GM12878 (cell line): Measurements from ENCODE around the gene TEPSIN. TPM values are rescaled to one million over a fixed set of nuclear protein-coding genes. Genes with fewer than 3 reads are reported as not detected.

Source experiments
- CBX3 ChIP-seq: fragments of 200-600 bp; sonication (generic); IDR thresholded peaks from 2 replicates; pipeline ENCODE4 v1.6.1; 2016; ENCODE audit warnings: low read depth, borderline replicate concordance
- CHD2 ChIP-seq: IDR thresholded peaks from 2 replicates; pipeline ENCODE4 v1.6.1; 2011; ENCODE audit warnings: low read depth, low read length, improper control_type of control experiment, borderline replicate concordance
- ETV6 ChIP-seq, 2 experiments: fragments of 450-650 bp in 1 of 2; IDR thresholded peaks in 1 of 2; conservative IDR thresholded peaks in 1 of 2; 2 replicates each; pipeline ENCODE4 v1.6.1; 2014; ENCODE audit warnings: antibody characterized with exemption in 1 of 2, borderline replicate concordance in 1 of 2, low read depth in 1 of 2, mild to moderate bottlenecking in 1 of 2, moderate library complexity in 1 of 2
- FOXK2 ChIP-seq: fragments of 450-650 bp; IDR thresholded peaks from 2 replicates; pipeline ENCODE4 v1.6.1; 2017; ENCODE audit warnings: mild to moderate bottlenecking, moderate library complexity
- polyA plus RNA-seq, 11 experiments: library from polyadenylated mRNA; depleted of rRNA in 4 of 11; unstranded in 6 of 11; stranded (reverse) in 5 of 11; fragments of >200 nt; fragmentation: Nextera tagmentation in 4 of 11; fragmentation: Illumina TruSeq in 1 of 11; extraction: Ambion mirVana in 4 of 11; extraction: Trizol in 1 of 11; gene quantifications; 1 replicate in 1 of 11; 2 replicates in 10 of 11; pipeline versions ENCODE4 v1.2.1 to v1.2.3, GENCODE V29; 2011 to 2016; ENCODE audit warnings: inconsistent platforms in 2 of 11, missing spikeins in 2 of 11, low read depth in 1 of 11
- total RNA-seq, 4 experiments: library from RNA; depleted of rRNA in 3 of 4; stranded (reverse); fragments of >200 nt in 3 of 4; fragmentation: Illumina TruSeq in 1 of 4; extraction: Trizol in 1 of 4; gene quantifications; 2 replicates each; pipeline versions ENCODE4 v1.2.1 to v1.2.3, GENCODE V29; 2013 to 2021
- TF ChIP-seq, protein P1 (sequence below): IDR thresholded peaks from 2 replicates; pipeline ENCODE4 v1.6.1; 2012; ENCODE audit warnings: low read depth, low read length, improper control_type of control experiment
- TF ChIP-seq, protein P2 (sequence below): fragments of 150-350 bp; IDR thresholded peaks from 2 replicates; pipeline ENCODE4 v1.6.1; 2016; ENCODE audit warnings: low read depth, low read length

Gene TEPSIN
- total and polyA plus RNA-seq, 10 of the 15 experiments (the other 5 are each of a cell fraction or from before 2014, with no cell fraction given) = 0.87 to 36.7 (median 5.3) TPM

GRCh38 chr17:81231121-81231645 is 7.7 kb downstream of the TEPSIN start (continued):
- TF ChIP-seq ETV6 (conservative IDR thresholded peaks at IDR 0.05 in 1 of 2, IDR thresholded peaks at IDR 0.05 in 1 of 2; ENCODE audit: borderline replicate concordance in 1 of 2, low read depth in 1 of 2) = no peak
- TF ChIP-seq CBX3 = no peak
- no peak for TF ChIP-seq CHD2
- no peak for TF ChIP-seq FOXK2
- TF ChIP-seq, protein P1, sequence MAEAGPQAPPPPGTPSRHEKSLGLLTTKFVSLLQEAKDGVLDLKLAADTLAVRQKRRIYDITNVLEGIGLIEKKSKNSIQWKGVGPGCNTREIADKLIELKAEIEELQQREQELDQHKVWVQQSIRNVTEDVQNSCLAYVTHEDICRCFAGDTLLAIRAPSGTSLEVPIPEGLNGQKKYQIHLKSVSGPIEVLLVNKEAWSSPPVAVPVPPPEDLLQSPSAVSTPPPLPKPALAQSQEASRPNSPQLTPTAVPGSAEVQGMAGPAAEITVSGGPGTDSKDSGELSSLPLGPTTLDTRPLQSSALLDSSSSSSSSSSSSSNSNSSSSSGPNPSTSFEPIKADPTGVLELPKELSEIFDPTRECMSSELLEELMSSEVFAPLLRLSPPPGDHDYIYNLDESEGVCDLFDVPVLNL = no peak
- TF ChIP-seq, protein P2, sequence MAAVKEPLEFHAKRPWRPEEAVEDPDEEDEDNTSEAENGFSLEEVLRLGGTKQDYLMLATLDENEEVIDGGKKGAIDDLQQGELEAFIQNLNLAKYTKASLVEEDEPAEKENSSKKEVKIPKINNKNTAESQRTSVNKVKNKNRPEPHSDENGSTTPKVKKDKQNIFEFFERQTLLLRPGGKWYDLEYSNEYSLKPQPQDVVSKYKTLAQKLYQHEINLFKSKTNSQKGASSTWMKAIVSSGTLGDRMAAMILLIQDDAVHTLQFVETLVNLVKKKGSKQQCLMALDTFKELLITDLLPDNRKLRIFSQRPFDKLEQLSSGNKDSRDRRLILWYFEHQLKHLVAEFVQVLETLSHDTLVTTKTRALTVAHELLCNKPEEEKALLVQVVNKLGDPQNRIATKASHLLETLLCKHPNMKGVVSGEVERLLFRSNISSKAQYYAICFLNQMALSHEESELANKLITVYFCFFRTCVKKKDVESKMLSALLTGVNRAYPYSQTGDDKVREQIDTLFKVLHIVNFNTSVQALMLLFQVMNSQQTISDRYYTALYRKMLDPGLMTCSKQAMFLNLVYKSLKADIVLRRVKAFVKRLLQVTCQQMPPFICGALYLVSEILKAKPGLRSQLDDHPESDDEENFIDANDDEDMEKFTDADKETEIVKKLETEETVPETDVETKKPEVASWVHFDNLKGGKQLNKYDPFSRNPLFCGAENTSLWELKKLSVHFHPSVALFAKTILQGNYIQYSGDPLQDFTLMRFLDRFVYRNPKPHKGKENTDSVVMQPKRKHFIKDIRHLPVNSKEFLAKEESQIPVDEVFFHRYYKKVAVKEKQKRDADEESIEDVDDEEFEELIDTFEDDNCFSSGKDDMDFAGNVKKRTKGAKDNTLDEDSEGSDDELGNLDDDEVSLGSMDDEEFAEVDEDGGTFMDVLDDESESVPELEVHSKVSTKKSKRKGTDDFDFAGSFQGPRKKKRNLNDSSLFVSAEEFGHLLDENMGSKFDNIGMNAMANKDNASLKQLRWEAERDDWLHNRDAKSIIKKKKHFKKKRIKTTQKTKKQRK = no peak
